WTC11 (cell line): Measurements from ENCODE around the gene MAGEB17. TPM values are rescaled to one million over a fixed set of nuclear protein-coding genes. Genes with fewer than 3 reads are reported as not detected.

Source experiments
- ATAC-seq: fragments of 200-7000 bp; cut with Tn5 transposase; 2 replicates; pipeline ENCODE4 v1.10.0; 2021; ENCODE audit warnings: mild to moderate bottlenecking, moderate library complexity
- CTCF ChIA-PET: fragments of 300-600 bp; sonication (Branson Sonifier 250); formaldehyde crosslinking; loops from one replicate; lab custom pipeline; 2021; ENCODE audit warnings: antibody characterized with exemption; lab: Charles Lee
- POLR2A ChIA-PET: fragments of 350-600 bp; sonication (Branson Sonifier 250); formaldehyde crosslinking; loops from one replicate; lab custom pipeline; 2021; ENCODE audit warnings: antibody characterized with exemption; lab: Charles Lee
- DNase-seq: peaks from one replicate; pipeline ENCODE4 v3.0.0; 2021; ENCODE audit warnings: low spot score
- H3K27ac Mint-ChIP-seq: 2 replicates; pipeline ENCODE4 v1.8.0; 2021; ENCODE audit warnings: mixed read lengths
- H3K27me3 Mint-ChIP-seq: 2 replicates; pipeline ENCODE4 v1.8.0; 2021; ENCODE audit warnings: low read depth, mild to moderate bottlenecking, moderate library complexity, mixed read lengths
- H3K36me3 Mint-ChIP-seq: 2 replicates; pipeline ENCODE4 v1.8.0; 2021; ENCODE audit warnings: mixed read lengths
- H3K4me1 Mint-ChIP-seq: 2 replicates; pipeline ENCODE4 v1.8.0; 2022; ENCODE audit warnings: mixed read lengths
- H3K4me3 Mint-ChIP-seq: 2 replicates; pipeline ENCODE4 v1.8.0; 2021; ENCODE audit warnings: mild to moderate bottlenecking, moderate library complexity, mixed read lengths
- H3K9me3 Mint-ChIP-seq: 2 replicates; pipeline ENCODE4 v1.8.0; 2021; ENCODE audit warnings: mixed read lengths
- ATF1 ChIP-seq: sonication (generic); formaldehyde crosslinking; IDR thresholded peaks from 2 replicates; pipeline ENCODE4 v1.8.1; 2023; ENCODE audit warnings: mild to moderate bottlenecking, moderate library complexity, missing genetic modification reagents
- CREM ChIP-seq: sonication (generic); formaldehyde crosslinking; IDR thresholded peaks from 2 replicates; pipeline ENCODE4 v1.8.1; 2022; ENCODE audit warnings: mild to moderate bottlenecking, missing genetic modification reagents, moderate library complexity
- EMX1 ChIP-seq: fragments of 250-450 bp; sonication (Bioruptor Pico); IDR thresholded peaks from 2 replicates; pipeline ENCODE4 v1.8.0; 2021; ENCODE audit warnings: mild to moderate bottlenecking
- ETV6 ChIP-seq: sonication (generic); formaldehyde crosslinking; IDR thresholded peaks from 2 replicates; pipeline ENCODE4 v1.8.1; 2022; ENCODE audit warnings: mild to moderate bottlenecking, missing genetic modification reagents
- FOXJ3 ChIP-seq: sonication (generic); formaldehyde crosslinking; IDR thresholded peaks from 2 replicates; pipeline ENCODE4 v1.9.0; 2021; ENCODE audit warnings: missing genetic modification reagents, mild to moderate bottlenecking, borderline replicate concordance
- GRHL2 ChIP-seq: fragments of 250-450 bp; sonication (Bioruptor Pico); IDR thresholded peaks from 2 replicates; pipeline ENCODE4 v1.8.0; 2022; ENCODE audit warnings: mild to moderate bottlenecking, moderate library complexity; ENCODE audit not compliant: insufficient replicate concordance, severe bottlenecking
- GTF2I ChIP-seq: fragments of 250-450 bp; sonication (Bioruptor Pico); conservative IDR thresholded peaks from 2 replicates; pipeline ENCODE4 v1.4.0; 2021; ENCODE audit warnings: mild to moderate bottlenecking
- NFATC4 ChIP-seq: fragments of 250-450 bp; sonication (Bioruptor Pico); IDR thresholded peaks from 2 replicates; pipeline ENCODE4 v1.9.0; 2021; ENCODE audit warnings: mild to moderate bottlenecking
- NR1H2 ChIP-seq: sonication (generic); formaldehyde crosslinking; IDR thresholded peaks from 2 replicates; pipeline ENCODE4 v1.9.0; 2021; ENCODE audit warnings: mild to moderate bottlenecking, moderate library complexity, missing genetic modification reagents
- RORB ChIP-seq: fragments of 250-450 bp; sonication (Bioruptor Pico); IDR thresholded peaks from 2 replicates; pipeline ENCODE4 v1.9.0; 2021; ENCODE audit warnings: mild to moderate bottlenecking
- TEAD4 ChIP-seq: sonication (generic); formaldehyde crosslinking; IDR thresholded peaks from 2 replicates; pipeline ENCODE4 v1.8.0; 2022; ENCODE audit warnings: mild to moderate bottlenecking, missing genetic modification reagents
- ZNF121 ChIP-seq: sonication (generic); formaldehyde crosslinking; IDR thresholded peaks from 2 replicates; pipeline ENCODE4 v1.8.0; 2023; ENCODE audit warnings: missing genetic modification reagents
- ZNF232 ChIP-seq: sonication (generic); formaldehyde crosslinking; IDR thresholded peaks from 2 replicates; pipeline ENCODE4 v1.8.0; 2022; ENCODE audit warnings: mild to moderate bottlenecking, missing genetic modification reagents
- ZNF396 ChIP-seq: fragments of 250-450 bp; sonication (Bioruptor Pico); IDR thresholded peaks from 2 replicates; pipeline ENCODE4 v1.8.0; 2021; ENCODE audit warnings: mild to moderate bottlenecking, moderate library complexity, borderline replicate concordance
- total RNA-seq: library from RNA; stranded (reverse); gene quantifications from 3 replicates; pipeline ENCODE4 v1.2.3, GENCODE V29; 2021
- TF ChIP-seq, protein P1 (sequence below): sonication (generic); formaldehyde crosslinking; IDR thresholded peaks from 2 replicates; pipeline ENCODE4 v1.8.1; 2022; ENCODE audit warnings: missing genetic modification reagents, borderline replicate concordance
- TF ChIP-seq, protein P2 (sequence below): fragments of 250-450 bp; sonication (Bioruptor Pico); IDR thresholded peaks from 2 replicates; pipeline ENCODE4 v1.9.0; 2021; ENCODE audit warnings: mild to moderate bottlenecking, borderline replicate concordance
- TF ChIP-seq, protein P3 (sequence below): sonication (generic); formaldehyde crosslinking; IDR thresholded peaks from 2 replicates; pipeline ENCODE4 v1.8.1; 2023; ENCODE audit warnings: mild to moderate bottlenecking, missing genetic modification reagents
- TF ChIP-seq, protein P4 (sequence below): fragments of 250-450 bp; sonication (Bioruptor Pico); IDR thresholded peaks from 2 replicates; pipeline ENCODE4 v1.8.0; 2021; ENCODE audit warnings: mild to moderate bottlenecking
- TF ChIP-seq, protein P5 (sequence below): sonication (generic); formaldehyde crosslinking; IDR thresholded peaks from 2 replicates; pipeline ENCODE4 v1.8.1; 2023; ENCODE audit warnings: mild to moderate bottlenecking, moderate library complexity, missing genetic modification reagents
- TF ChIP-seq, protein P6 (sequence below): fragments of 250-450 bp; sonication (Bioruptor Pico); conservative IDR thresholded peaks from 2 replicates; pipeline ENCODE4 v1.9.0; 2021; ENCODE audit warnings: mild to moderate bottlenecking
- TF ChIP-seq, protein P7 (sequence below): sonication (generic); formaldehyde crosslinking; IDR thresholded peaks from 2 replicates; pipeline ENCODE4 v1.8.1; 2023; ENCODE audit warnings: mild to moderate bottlenecking, missing genetic modification reagents, moderate library complexity
- TF ChIP-seq, protein P8 (sequence below): sonication (generic); formaldehyde crosslinking; IDR thresholded peaks from 2 replicates; pipeline ENCODE4 v1.8.1; 2022; ENCODE audit warnings: low read depth, mild to moderate bottlenecking, moderate library complexity, missing genetic modification reagents, borderline replicate concordance

Gene MAGEB17
- total RNA-seq, 1 experiment from 2014 or later: 0.63 TPM

DNA sequence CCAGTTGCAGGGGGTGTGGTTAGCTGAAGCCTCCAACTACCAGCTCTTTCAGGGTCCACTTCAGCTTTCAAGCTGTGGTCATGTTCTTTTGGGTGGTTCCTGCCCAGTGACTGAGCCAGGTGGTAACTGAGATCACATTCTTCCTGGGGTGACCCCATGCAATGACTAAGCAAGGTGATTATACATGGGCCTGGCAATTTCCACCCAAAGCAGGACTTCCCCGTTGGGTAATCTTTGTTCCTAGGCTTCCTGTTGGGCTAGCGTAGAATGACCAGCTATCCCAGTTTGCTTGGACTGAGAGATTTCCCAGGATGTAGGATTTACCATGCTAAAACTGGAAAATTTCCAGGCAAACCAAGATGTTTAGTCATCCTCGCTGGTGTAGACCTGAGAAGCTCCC, 18.4 kb upstream of the MAGEB17 start:
- ATAC-seq (no peak), DNase-seq (no peak)
- CTCF ChIA-PET: interaction anchor here (1.3 kb wide), 1 partner anchor 11 kb away, joined by 4 read pairs; no protein-coding TSS in a partner anchor
- Mint-ChIP-seq H3K27ac (0 out of 2 replicates have a peak overlapping the region, but pooled peaks have one; percentile 77), H3K9me3 (peaks cover 15% of the 10 kb centered on the region), H3K36me3 (peaks cover 39% of the 10 kb centered on the region), H3K27me3 (no peaks in the 10 kb centered on the region), H3K4me3 (no peak overlapping the region), H3K4me1 (peaks cover 8% of the 10 kb centered on the region)
- TF ChIP-seq, protein P1, sequence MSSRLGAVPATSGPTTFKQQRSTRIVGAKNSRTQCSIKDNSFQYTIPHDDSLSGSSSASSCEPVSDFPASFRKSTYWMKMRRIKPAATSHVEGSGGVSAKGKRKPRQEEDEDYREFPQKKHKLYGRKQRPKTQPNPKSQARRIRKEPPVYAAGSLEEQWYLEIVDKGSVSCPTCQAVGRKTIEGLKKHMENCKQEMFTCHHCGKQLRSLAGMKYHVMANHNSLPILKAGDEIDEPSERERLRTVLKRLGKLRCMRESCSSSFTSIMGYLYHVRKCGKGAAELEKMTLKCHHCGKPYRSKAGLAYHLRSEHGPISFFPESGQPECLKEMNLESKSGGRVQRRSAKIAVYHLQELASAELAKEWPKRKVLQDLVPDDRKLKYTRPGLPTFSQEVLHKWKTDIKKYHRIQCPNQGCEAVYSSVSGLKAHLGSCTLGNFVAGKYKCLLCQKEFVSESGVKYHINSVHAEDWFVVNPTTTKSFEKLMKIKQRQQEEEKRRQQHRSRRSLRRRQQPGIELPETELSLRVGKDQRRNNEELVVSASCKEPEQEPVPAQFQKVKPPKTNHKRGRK: no peak
- TF ChIP-seq TEAD4 (no peak), NR1H2 (no peak), FOXJ3 (no peak), ZNF396 (no peak), CREM (CRISPR knock-in tag) (no peak), ATF1 (CRISPR knock-in tag) (no peak), GRHL2 (CRISPR knock-in tag) (no peak), ZNF121 (CRISPR knock-in tag) (no peak), EMX1 (no peak), ETV6 (CRISPR knock-in tag) (no peak), NFATC4 (CRISPR knock-in tag) (no peak)
- TF ChIP-seq, protein P2, sequence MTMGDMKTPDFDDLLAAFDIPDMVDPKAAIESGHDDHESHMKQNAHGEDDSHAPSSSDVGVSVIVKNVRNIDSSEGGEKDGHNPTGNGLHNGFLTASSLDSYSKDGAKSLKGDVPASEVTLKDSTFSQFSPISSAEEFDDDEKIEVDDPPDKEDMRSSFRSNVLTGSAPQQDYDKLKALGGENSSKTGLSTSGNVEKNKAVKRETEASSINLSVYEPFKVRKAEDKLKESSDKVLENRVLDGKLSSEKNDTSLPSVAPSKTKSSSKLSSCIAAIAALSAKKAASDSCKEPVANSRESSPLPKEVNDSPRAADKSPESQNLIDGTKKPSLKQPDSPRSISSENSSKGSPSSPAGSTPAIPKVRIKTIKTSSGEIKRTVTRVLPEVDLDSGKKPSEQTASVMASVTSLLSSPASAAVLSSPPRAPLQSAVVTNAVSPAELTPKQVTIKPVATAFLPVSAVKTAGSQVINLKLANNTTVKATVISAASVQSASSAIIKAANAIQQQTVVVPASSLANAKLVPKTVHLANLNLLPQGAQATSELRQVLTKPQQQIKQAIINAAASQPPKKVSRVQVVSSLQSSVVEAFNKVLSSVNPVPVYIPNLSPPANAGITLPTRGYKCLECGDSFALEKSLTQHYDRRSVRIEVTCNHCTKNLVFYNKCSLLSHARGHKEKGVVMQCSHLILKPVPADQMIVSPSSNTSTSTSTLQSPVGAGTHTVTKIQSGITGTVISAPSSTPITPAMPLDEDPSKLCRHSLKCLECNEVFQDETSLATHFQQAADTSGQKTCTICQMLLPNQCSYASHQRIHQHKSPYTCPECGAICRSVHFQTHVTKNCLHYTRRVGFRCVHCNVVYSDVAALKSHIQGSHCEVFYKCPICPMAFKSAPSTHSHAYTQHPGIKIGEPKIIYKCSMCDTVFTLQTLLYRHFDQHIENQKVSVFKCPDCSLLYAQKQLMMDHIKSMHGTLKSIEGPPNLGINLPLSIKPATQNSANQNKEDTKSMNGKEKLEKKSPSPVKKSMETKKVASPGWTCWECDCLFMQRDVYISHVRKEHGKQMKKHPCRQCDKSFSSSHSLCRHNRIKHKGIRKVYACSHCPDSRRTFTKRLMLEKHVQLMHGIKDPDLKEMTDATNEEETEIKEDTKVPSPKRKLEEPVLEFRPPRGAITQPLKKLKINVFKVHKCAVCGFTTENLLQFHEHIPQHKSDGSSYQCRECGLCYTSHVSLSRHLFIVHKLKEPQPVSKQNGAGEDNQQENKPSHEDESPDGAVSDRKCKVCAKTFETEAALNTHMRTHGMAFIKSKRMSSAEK (CRISPR knock-in tag): no peak
- TF ChIP-seq, protein P3, sequence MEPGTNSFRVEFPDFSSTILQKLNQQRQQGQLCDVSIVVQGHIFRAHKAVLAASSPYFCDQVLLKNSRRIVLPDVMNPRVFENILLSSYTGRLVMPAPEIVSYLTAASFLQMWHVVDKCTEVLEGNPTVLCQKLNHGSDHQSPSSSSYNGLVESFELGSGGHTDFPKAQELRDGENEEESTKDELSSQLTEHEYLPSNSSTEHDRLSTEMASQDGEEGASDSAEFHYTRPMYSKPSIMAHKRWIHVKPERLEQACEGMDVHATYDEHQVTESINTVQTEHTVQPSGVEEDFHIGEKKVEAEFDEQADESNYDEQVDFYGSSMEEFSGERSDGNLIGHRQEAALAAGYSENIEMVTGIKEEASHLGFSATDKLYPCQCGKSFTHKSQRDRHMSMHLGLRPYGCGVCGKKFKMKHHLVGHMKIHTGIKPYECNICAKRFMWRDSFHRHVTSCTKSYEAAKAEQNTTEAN: no peak
- TF ChIP-seq, protein P4, sequence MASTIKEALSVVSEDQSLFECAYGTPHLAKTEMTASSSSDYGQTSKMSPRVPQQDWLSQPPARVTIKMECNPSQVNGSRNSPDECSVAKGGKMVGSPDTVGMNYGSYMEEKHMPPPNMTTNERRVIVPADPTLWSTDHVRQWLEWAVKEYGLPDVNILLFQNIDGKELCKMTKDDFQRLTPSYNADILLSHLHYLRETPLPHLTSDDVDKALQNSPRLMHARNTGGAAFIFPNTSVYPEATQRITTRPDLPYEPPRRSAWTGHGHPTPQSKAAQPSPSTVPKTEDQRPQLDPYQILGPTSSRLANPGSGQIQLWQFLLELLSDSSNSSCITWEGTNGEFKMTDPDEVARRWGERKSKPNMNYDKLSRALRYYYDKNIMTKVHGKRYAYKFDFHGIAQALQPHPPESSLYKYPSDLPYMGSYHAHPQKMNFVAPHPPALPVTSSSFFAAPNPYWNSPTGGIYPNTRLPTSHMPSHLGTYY (CRISPR knock-in tag): no peak
- TF ChIP-seq, protein P5, sequence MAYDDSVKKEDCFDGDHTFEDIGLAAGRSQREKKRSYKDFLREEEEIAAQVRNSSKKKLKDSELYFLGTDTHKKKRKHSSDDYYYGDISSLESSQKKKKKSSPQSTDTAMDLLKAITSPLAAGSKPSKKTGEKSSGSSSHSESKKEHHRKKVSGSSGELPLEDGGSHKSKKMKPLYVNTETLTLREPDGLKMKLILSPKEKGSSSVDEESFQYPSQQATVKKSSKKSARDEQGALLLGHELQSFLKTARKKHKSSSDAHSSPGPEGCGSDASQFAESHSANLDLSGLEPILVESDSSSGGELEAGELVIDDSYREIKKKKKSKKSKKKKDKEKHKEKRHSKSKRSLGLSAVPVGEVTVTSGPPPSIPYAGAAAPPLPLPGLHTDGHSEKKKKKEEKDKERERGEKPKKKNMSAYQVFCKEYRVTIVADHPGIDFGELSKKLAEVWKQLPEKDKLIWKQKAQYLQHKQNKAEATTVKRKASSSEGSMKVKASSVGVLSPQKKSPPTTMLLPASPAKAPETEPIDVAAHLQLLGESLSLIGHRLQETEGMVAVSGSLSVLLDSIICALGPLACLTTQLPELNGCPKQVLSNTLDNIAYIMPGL (CRISPR knock-in tag): no peak
- POLR2A ChIA-PET: no interaction called here

DNA sequence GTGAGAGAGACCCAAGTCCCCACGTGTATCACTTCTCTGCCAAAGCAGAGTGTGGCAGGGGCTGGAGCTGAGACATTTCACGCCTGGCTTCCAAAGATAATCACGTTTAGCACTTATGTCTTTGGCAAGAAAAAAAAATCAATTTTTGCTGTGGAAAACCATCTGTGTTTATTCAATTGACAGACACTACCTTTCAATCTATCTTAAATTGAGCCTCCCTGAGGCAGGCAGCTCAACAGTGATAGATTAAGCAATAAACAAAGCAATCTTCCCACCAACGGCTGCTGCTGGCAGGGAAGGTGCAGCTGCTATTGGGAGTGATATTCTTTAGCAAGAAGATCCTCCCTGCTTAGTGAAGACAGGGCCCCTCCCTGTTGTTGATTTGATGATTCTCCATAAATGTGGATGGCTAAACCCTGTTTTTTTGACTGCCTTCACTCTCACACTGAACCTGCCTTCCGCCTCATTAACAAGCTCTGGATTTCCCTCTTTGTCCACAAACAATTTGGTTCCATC, 11.6 kb upstream of the MAGEB17 start:
- Mint-ChIP-seq H3K27ac (no peak overlapping the region), H3K27me3 (no peaks in the 10 kb centered on the region), H3K4me1 (peaks cover 12% of the 10 kb centered on the region), H3K9me3 (no peaks in the 10 kb centered on the region), H3K4me3 (no peak overlapping the region), H3K36me3 (peaks cover 46% of the 10 kb centered on the region)
- DNase-seq (no peak), ATAC-seq (no peak)
- ChIA-PET POLR2A (no interaction called here), CTCF (no interaction called here)
- TF ChIP-seq ETV6 (CRISPR knock-in tag): no peak
- TF ChIP-seq ATF1 (CRISPR knock-in tag): no peak
- no peak for TF ChIP-seq RORB (CRISPR knock-in tag)
- TF ChIP-seq GTF2I (CRISPR knock-in tag): no peak
- TF ChIP-seq ZNF232: no peak
- TF ChIP-seq, protein P6, sequence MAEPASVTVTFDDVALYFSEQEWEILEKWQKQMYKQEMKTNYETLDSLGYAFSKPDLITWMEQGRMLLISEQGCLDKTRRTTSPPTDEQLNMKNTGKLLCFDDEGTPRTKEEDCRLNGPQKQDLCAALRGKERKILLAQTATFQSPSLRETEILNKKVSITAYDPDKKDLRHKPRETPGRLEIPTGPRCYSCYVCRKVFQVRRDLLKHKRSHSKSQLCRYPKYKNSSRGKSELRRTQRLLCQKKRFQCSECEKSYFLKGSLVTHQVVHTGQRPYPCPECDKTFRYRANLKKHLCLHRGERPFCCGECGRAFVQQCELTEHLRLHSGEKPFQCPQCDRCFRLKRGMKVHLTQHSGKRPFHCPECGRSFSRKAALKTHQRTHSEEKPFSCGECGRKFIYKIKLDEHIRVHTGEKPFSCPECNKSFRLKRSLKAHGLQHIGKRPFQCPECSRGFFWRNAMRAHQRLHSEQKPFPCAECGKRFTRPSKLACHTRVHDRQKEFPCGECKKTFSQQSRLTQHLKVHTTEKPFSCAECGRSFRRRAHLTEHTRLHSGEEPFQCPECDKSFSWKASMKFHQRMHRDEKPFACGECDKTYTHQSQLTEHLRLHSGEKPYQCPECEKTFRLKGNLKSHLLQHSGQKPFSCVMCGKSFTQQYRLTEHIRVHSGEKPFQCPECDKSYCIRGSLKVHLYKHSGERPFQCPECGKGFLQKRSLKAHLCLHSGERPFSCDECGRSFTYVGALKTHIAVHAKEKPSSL (CRISPR knock-in tag): no peak
- TF ChIP-seq, protein P7, sequence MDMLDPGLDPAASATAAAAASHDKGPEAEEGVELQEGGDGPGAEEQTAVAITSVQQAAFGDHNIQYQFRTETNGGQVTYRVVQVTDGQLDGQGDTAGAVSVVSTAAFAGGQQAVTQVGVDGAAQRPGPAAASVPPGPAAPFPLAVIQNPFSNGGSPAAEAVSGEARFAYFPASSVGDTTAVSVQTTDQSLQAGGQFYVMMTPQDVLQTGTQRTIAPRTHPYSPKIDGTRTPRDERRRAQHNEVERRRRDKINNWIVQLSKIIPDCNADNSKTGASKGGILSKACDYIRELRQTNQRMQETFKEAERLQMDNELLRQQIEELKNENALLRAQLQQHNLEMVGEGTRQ (CRISPR knock-in tag): no peak
- TF ChIP-seq, protein P8, sequence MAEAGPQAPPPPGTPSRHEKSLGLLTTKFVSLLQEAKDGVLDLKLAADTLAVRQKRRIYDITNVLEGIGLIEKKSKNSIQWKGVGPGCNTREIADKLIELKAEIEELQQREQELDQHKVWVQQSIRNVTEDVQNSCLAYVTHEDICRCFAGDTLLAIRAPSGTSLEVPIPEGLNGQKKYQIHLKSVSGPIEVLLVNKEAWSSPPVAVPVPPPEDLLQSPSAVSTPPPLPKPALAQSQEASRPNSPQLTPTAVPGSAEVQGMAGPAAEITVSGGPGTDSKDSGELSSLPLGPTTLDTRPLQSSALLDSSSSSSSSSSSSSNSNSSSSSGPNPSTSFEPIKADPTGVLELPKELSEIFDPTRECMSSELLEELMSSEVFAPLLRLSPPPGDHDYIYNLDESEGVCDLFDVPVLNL: no peak
